ENCODE measurements around the gene BRD7.

Gene BRD7

DNA sequence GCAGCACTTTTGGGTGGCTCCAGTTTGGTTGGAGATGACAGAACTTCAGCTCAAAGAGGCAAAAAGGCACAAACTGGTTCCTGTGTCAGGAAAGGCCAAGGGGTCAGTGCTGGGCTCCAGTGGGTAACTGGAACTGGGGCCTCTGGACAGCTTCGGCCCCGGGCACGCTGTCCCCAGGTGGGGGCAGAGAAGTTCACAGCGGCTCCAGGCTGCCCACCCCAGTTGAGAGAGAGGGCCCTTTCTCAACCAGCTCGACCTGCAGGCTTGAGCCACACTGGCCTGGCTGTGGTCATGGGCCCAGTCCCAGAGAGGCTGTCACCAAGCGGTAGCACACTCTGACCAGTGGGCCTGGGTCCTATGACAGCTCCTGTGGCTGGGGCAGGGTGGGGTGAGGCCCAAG is 77.9 kb downstream of the BRD7 start:
- no peaks in the 10 kb centered on the region for H3K36me3 ChIP-seq (ENCODE audit: low read length)
- no peaks in the 10 kb centered on the region for H3K9me2 ChIP-seq (replicated peaks; ENCODE audit: insufficient read depth, low read length)
- H4K20me1 ChIP-seq (ENCODE audit: low read depth, low read length) = no peaks in the 10 kb centered on the region
- TF ChIP-seq EZH2phosphoT487 (conservative IDR thresholded peaks at IDR 0.05; ENCODE audit: low read length) = no peak
- TF ChIP-seq, protein P1, sequence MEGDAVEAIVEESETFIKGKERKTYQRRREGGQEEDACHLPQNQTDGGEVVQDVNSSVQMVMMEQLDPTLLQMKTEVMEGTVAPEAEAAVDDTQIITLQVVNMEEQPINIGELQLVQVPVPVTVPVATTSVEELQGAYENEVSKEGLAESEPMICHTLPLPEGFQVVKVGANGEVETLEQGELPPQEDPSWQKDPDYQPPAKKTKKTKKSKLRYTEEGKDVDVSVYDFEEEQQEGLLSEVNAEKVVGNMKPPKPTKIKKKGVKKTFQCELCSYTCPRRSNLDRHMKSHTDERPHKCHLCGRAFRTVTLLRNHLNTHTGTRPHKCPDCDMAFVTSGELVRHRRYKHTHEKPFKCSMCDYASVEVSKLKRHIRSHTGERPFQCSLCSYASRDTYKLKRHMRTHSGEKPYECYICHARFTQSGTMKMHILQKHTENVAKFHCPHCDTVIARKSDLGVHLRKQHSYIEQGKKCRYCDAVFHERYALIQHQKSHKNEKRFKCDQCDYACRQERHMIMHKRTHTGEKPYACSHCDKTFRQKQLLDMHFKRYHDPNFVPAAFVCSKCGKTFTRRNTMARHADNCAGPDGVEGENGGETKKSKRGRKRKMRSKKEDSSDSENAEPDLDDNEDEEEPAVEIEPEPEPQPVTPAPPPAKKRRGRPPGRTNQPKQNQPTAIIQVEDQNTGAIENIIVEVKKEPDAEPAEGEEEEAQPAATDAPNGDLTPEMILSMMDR (IDR thresholded peaks at IDR 0.05; ENCODE audit: insufficient read depth, low read length, poor library complexity, severe bottlenecking) = no peak
- H2AFZ ChIP-seq (ENCODE audit: low read depth, low read length, severe bottlenecking) = no peak overlapping the region
- no peaks in the 10 kb centered on the region for H3F3A ChIP-seq (ENCODE audit: insufficient read depth)
- H3K79me2 ChIP-seq (ENCODE audit: insufficient read depth, low read length) = 0 out of 2 replicates have a peak, but pooled peaks cover 1% of the 10 kb centered on the region
- no peaks in the 10 kb centered on the region for H3K27me3 ChIP-seq (ENCODE audit: low read length)
- H3K9me3 ChIP-seq (ENCODE audit: insufficient read depth, low read length) = no peaks in the 10 kb centered on the region
- no peak overlapping the region for H3K4me3 ChIP-seq (ENCODE audit: insufficient read depth, low read length, poor library complexity, severe bottlenecking)
- H3K9ac ChIP-seq (ENCODE audit: low read length) = no peak overlapping the region
- H3K27ac ChIP-seq (ENCODE audit: low read depth, low read length) = no peak overlapping the region
- H3K4me2 ChIP-seq (ENCODE audit: low read depth, low read length, poor library complexity, severe bottlenecking) = no peak overlapping the region

DNA sequence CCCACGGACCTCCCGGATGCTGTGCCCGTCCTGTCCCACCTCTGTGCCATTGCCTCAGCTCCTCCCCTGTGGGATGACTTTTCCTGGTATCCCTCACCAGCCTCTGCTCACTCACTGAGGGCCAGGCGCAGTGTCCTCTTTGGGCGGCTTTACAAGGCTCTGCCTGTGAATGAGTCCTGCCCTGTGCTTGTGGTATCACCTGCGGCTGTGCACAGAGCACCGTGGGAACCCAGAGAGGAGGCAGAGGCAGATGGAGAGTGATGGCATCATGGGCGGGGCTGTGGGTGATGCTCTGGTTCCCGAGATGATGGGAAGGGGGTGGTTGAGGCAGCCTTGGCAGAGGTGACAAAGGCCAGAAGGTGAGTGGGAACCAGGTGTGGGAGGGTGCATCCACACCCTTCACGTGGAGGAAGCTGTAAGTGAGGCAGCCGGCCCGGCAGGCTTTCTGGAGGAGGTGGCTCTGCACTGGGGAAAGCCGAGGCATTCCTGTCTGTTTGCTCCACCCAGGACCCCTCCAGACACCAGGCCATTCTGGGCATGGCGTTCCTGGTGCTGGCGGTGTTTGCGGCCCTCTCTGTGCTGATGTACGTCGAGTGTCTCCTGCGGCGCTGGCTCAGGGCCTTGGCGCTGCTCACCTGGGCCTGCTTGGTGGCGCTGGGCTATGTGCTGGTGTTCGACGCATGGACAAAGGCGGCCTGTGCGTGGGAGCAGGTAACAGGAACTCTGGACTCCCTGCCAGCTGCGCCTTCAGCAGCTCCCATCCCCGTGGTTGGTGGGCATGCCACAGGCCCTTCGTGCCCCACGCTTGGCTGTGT is 78.6 kb downstream of the BRD7 start:
- Histone ChIP-seq H3K4me3 (ENCODE audit: insufficient read depth, low read length, poor library complexity, severe bottlenecking) (no peak overlapping the region), H3F3A (ENCODE audit: insufficient read depth) (no peaks in the 10 kb centered on the region), H3K4me2 (ENCODE audit: low read depth, low read length, poor library complexity, severe bottlenecking) (no peak overlapping the region), H3K9ac (ENCODE audit: low read length) (no peak overlapping the region), H3K27me3 (ENCODE audit: low read length) (no peaks in the 10 kb centered on the region), H4K20me1 (ENCODE audit: low read depth, low read length) (no peaks in the 10 kb centered on the region), H3K9me3 (ENCODE audit: insufficient read depth, low read length) (no peaks in the 10 kb centered on the region), H2AFZ (ENCODE audit: low read depth, low read length, severe bottlenecking) (no peak overlapping the region), H3K36me3 (ENCODE audit: low read length) (no peaks in the 10 kb centered on the region), H3K79me2 (ENCODE audit: insufficient read depth, low read length) (0 out of 2 replicates have a peak, but pooled peaks cover 8% of the 10 kb centered on the region), H3K9me2 (replicated peaks; ENCODE audit: insufficient read depth, low read length) (no peaks in the 10 kb centered on the region), H3K27ac (ENCODE audit: low read depth, low read length) (no peak overlapping the region)
- TF ChIP-seq, protein P1 (IDR thresholded peaks at IDR 0.05; ENCODE audit: insufficient read depth, low read length, poor library complexity, severe bottlenecking) = no peak
- TF ChIP-seq EZH2phosphoT487 (conservative IDR thresholded peaks at IDR 0.05; ENCODE audit: low read length) = no peak

DNA sequence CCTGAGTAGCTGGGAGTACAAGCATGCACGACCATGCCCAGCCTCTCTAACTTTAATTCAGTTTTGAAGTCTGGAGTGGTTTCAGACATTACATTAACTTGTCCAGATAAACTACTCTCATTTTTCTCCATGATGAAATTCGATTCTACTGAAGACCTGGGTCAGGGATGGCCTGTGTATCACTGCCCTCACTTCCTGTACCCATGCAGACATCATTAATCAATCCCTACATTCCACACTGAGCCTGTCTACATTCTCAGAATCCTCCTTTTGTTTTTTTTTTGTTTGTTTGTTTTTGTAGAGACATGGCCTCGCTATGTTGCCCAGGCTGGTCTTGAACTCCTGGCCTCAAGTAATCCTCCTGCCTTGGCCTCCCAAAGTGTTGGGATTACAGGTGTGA is 79.9 kb downstream of the BRD7 start:
- H3K9me3 ChIP-seq (ENCODE audit: insufficient read depth, low read length) = no peaks in the 10 kb centered on the region
- no peak overlapping the region for H3K4me2 ChIP-seq (ENCODE audit: low read depth, low read length, poor library complexity, severe bottlenecking)
- no peaks in the 10 kb centered on the region for H3F3A ChIP-seq (ENCODE audit: insufficient read depth)
- H3K36me3 ChIP-seq (ENCODE audit: low read length) = no peaks in the 10 kb centered on the region
- H3K9ac ChIP-seq (ENCODE audit: low read length) = no peak overlapping the region
- H3K27me3 ChIP-seq (ENCODE audit: low read length) = no peaks in the 10 kb centered on the region
- H4K20me1 ChIP-seq (ENCODE audit: low read depth, low read length) = no peaks in the 10 kb centered on the region
- no peak for TF ChIP-seq EZH2phosphoT487 (conservative IDR thresholded peaks at IDR 0.05; ENCODE audit: low read length)
- TF ChIP-seq, protein P1 (IDR thresholded peaks at IDR 0.05; ENCODE audit: insufficient read depth, low read length, poor library complexity, severe bottlenecking) = no peak
- H3K4me3 ChIP-seq (ENCODE audit: insufficient read depth, low read length, poor library complexity, severe bottlenecking) = no peak overlapping the region
- no peaks in the 10 kb centered on the region for H3K9me2 ChIP-seq (replicated peaks; ENCODE audit: insufficient read depth, low read length)
- H2AFZ ChIP-seq (ENCODE audit: low read depth, low read length, severe bottlenecking) = no peak overlapping the region
- no peak overlapping the region for H3K27ac ChIP-seq (ENCODE audit: low read depth, low read length)
- H3K79me2 ChIP-seq (ENCODE audit: insufficient read depth, low read length) = 0 out of 2 replicates have a peak, but pooled peaks cover 10% of the 10 kb centered on the region
